Measurements from ENCODE around the gene CTSW.

The CTSW gene

DNA sequence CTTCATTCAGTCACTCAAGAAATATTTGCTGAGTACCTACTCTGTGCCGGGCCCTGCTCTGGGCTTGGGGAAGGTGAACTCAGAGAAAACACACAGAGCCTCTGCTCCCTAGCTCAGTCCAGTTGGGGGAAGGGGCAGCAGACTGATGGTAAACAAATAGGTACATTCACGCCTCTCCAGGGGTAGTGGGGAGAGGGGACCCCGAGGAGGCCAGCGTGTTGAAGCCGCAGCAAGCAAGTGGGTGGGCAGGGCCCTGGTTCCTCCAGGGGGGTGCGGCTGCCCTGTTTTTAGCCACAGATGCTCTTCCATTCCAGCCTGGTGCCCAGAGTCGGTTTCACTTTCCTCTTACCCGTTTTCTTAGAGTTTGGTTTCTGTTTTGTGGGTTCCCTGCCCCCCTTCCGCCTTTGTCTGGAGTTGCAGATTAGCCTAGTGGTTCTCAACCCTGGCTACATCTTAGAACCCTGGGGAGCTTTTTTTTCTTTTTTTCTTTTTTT lies 48.3 kb downstream of the CTSW start:
- H3K27me3 Mint-ChIP-seq = no peaks in the 10 kb centered on the region
- H3K27ac Mint-ChIP-seq (ENCODE audit: low read depth) = peak overlapping the region; percentile 92
- H3K4me3 Mint-ChIP-seq = peak overlapping the region; percentile 74
- DNase-seq (ENCODE audit: low spot score in 2 of 2) = peak; percentile 37 to 68
- ATAC-seq (replicated peaks; ENCODE audit: extremely low read depth, poor library complexity, severe bottlenecking) = peak; percentile 99
- no peaks in the 10 kb centered on the region for H3K9me3 Mint-ChIP-seq
- peaks cover 5% of the 10 kb centered on the region for H3K36me3 Mint-ChIP-seq (ENCODE audit: insufficient read depth)
- H3K4me1 Mint-ChIP-seq = peaks cover 26% of the 10 kb centered on the region

DNA sequence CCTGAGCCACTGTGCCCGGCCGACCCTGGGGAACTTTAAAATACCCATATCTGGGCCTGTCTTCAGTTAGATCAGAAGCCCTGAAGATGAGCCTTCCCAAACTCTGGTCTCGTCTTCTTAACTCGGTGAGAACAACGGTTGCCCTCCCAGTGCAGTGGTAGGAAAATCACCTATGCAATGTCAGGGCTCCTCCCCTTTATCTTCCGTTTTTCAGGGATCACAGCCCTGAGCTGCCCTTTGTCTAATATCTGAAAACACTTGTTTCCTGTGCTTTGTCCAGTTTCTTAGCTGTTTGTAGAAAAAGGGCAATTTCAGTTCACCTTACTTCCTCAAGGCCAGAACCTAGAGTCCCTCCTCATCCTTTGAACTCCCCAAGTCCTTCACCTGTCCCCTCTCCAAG lies 49.0 kb downstream of the CTSW start:
- no peak for DNase-seq (ENCODE audit: low spot score in 2 of 2)
- H3K9me3 Mint-ChIP-seq = no peaks in the 10 kb centered on the region
- no peaks in the 10 kb centered on the region for H3K27me3 Mint-ChIP-seq
- H3K36me3 Mint-ChIP-seq (ENCODE audit: insufficient read depth) = peaks cover 5% of the 10 kb centered on the region
- peak overlapping the region; percentile 92 for H3K27ac Mint-ChIP-seq (ENCODE audit: low read depth)
- H3K4me1 Mint-ChIP-seq = peaks cover 26% of the 10 kb centered on the region
- H3K4me3 Mint-ChIP-seq = peak overlapping the region; percentile 74
- ATAC-seq (replicated peaks; ENCODE audit: extremely low read depth, poor library complexity, severe bottlenecking) = no peak

DNA sequence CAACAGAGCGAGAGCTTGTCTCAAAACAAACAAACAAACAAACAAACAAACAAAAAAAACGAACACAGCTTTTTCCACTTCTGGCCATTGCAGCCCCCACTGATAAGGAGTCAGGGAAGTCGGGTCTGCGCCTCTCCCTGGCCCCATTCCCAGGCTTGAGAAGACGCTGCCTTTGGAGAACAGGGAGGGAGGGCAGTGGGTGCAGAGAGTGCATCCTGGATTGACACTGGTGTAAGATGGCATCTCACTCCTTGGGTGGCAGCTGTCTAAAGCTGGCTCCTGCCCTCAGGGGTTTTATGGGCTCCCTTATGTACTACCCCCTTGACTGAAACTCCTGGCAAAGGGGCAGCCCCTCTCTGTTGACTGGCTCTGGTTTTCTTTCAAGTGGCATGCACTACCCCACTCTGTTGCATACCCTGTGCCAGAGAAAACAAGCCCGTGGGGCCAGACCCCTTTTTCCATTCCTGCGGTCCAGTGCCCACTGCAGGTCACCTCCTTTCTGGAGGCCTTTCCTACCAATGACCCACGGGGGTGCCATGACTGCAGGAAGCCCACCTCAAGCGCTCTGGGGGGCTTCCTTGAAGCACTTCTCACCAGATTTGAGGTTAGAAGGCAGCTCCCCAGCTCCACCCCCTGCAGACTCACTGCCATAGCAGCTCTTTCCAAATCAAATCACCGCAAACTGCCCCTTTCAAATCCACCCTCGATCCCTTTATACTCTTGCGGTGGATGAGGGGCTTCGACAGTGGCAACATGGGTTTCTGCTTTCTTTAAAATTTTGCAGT lies 52.3 kb downstream of the CTSW start:
- DNase-seq (ENCODE audit: low spot score in 2 of 2) = no peak
- Mint-ChIP-seq H3K4me3 (no peak overlapping the region), H3K4me1 (peaks cover 24% of the 10 kb centered on the region), H3K27ac (ENCODE audit: low read depth) (peak overlapping the region; percentile 16), H3K9me3 (no peaks in the 10 kb centered on the region), H3K36me3 (ENCODE audit: insufficient read depth) (peaks cover 5% of the 10 kb centered on the region), H3K27me3 (peaks cover 2% of the 10 kb centered on the region)
- ATAC-seq (replicated peaks; ENCODE audit: extremely low read depth, poor library complexity, severe bottlenecking) = no peak

DNA sequence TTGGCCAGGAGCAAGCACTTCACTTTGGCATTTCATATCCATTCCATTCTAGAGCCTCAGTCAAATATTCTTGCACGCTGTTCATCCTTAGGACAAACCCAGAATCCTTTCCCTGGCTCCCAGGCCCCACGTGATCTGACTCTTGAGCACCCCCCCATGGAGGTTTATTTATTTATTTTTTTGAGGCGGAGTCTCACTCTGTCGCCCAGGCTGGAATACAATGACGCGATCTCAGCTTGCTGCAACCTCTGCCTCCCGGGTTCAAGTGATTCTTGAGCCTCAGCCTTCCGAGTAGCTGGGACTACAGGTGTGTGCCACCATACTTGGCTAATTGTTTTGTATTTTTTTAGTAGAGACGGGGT lies 52.9 kb downstream of the CTSW start:
- Mint-ChIP-seq H3K9me3 (no peaks in the 10 kb centered on the region), H3K27ac (ENCODE audit: low read depth) (no peak overlapping the region), H3K4me1 (peaks cover 18% of the 10 kb centered on the region), H3K36me3 (ENCODE audit: insufficient read depth) (peaks cover 5% of the 10 kb centered on the region), H3K27me3 (peaks cover 8% of the 10 kb centered on the region), H3K4me3 (no peak overlapping the region)
- ATAC-seq (replicated peaks; ENCODE audit: extremely low read depth, poor library complexity, severe bottlenecking) = no peak
- DNase-seq (ENCODE audit: low spot score in 2 of 2) = no peak
